Middle frontal gyrus (tissue), 1 donor: ENCODE measurements around the gene NLRP10.

Experiments used
- DNase-seq: peaks from one replicate; pipeline ENCODE4 v3.0.0-alpha.2; 2015; ENCODE audit warnings: low spot score; ENCODE audit errors: extremely low spot score

NLRP10 gene

GRCh38 chr11:7974668-7975067 lies 9.4 kb upstream of the NLRP10 start:
- DNase-seq = no peak

- no peak for DNase-seq
Observed at GRCh38 chr11:7973011-7973410, 7.8 kb upstream of the NLRP10 start.

- DNase-seq = no peak
Observed at GRCh38 chr11:7971846-7972245, 6.6 kb upstream of the NLRP10 start.

- DNase-seq = no peak
Observed at GRCh38 chr11:7969756-7970646, 4.8 kb upstream of the NLRP10 start.

GRCh38 chr11:7968686-7969085 lies 3.4 kb upstream of the NLRP10 start:
- no peak for DNase-seq

GRCh38 chr11:7967826-7968225 lies 2.6 kb upstream of the NLRP10 start:
- DNase-seq = no peak

GRCh38 chr11:7967097-7967496 lies 1.9 kb upstream of the NLRP10 start:
- DNase-seq = no peak

- no peak for DNase-seq
Observed at GRCh38 chr11:7964873-7965272, 374 bp downstream of the NLRP10 start.

- DNase-seq = no peak
Observed at GRCh38 chr11:7964261-7964660, 986 bp downstream of the NLRP10 start.

- no peak for DNase-seq
Observed at GRCh38 chr11:7955191-7955590, 10.1 kb downstream of the NLRP10 start.

GRCh38 chr11:7949934-7950333 lies 15.3 kb downstream of the NLRP10 start:
- no peak for DNase-seq

- DNase-seq = no peak
Observed at GRCh38 chr11:7944123-7944522, 21.1 kb downstream of the NLRP10 start.

- no peak for DNase-seq
Observed at GRCh38 chr11:7941608-7942007, 23.6 kb downstream of the NLRP10 start, which contains the start of gene OR10A3. Gene OR10A3, minus strand, starts transcription at chr11:7941708. Its CDS starts 2,188 bp downstream, at chr11:7939520.

GRCh38 chr11:7941146-7941545 lies 24.1 kb downstream of the NLRP10 start:
- DNase-seq = no peak

GRCh38 chr11:7936615-7937014 lies 28.6 kb downstream of the NLRP10 start:
- no peak for DNase-seq

GRCh38 chr11:7931168-7931567 lies 34.1 kb downstream of the NLRP10 start, which contains the start of gene OR10A6:
Gene OR10A6, minus strand, starts transcription at chr11:7931268. Its CDS starts 2,606 bp downstream, at chr11:7928662.
- no peak for DNase-seq

GRCh38 chr11:7927635-7928034 lies 37.6 kb downstream of the NLRP10 start:
- DNase-seq = no peak

GRCh38 chr11:7924536-7924935 lies 40.7 kb downstream of the NLRP10 start:
- no peak for DNase-seq

GRCh38 chr11:7918141-7918540 lies 47.1 kb downstream of the NLRP10 start:
- DNase-seq = no peak
